Non-pigmented ciliary epithelial cell (primary cell): ENCODE data around the gene ZNF438.
A peak's percentile ranks its signal among the peaks of the same experiment; 100 is the strongest.

ENCODE experiments used
- DNase-seq: peaks from one replicate; pipeline ENCODE4 v3.0.0-alpha.2; 2010; ENCODE audit warnings: low read depth

ZNF438 gene

DNA sequence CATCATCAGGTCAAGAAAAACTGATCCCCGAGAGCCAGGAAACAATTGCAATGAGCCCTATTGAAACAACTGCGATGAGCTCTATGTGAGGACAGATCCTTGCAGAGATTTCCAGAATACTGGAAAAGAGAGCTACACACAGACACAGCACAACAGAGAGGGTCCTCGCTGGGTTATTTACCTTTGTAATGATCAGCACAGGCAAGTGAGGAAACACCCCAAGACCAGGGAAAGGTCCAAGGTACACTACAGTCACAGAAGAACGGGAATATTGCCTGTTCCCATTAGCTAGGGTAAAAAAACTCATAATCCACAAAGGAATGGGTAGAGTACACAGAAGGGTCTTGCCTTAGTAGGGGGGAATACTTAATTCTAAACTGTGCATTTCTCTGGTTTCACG is 152.7 kb downstream of the ZNF438 start:
- no peak for DNase-seq

DNA sequence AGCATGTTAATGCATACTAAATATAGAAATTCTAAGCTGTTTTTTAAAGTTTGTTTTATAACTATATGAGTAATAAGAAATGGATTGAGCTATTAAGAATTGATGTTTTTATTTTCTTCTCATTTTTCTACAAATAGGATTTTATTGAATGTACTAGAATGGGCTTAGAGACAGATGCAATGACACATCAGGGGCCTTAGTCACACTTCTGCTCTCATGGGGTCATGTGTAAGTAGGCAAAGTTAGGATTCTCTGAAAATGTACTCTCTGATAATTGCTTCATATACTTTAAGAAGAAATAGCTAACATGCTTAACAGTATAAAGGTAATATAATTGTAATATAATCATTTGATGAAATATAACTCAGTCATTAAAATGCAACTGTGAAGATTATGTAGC is 154.6 kb downstream of the ZNF438 start:
- DNase-seq, result no peak

- no peak for DNase-seq
Observed at GRCh38 chr10:30873411-30873810, 158.3 kb downstream of the ZNF438 start.

DNA sequence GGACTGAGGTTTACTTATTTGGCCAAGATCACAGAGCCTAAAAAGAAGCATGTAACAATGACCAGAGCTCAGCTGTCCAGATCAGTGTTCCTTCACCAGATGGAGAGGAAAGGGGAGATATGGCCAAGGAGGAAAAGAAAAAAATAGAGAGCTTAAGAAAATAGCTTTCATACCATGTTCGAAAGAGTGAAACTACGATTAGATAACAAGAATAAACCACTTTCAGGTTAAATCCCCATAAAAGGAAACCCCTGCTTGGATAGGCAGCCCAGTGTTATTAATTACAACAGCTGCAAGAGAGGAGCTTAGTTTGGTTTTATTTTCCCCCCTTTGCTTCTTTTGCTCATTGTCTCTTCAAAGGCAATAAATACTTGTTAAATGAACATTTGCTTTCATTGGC is 160.8 kb downstream of the ZNF438 start:
- no peak for DNase-seq

DNA sequence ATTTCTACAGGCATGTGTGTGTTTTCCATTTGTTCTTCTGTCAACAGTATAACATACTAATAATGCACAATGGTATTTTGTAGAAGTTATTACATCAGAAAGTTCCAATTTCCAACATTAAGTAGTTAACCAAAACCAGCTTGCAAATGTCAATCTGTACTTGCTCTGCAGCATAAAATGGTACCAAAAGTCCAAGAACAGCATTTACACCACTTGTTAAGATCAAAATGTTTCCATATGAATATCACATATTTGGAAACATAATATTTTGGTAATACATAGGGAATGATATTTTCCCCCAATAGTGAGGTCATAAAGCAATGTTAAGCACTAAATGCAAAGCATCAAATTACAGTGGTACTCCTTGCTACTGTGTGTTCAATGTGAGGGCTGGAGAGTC is 162.1 kb downstream of the ZNF438 start:
- DNase-seq, result no peak

- no peak for DNase-seq
Observed at GRCh38 chr10:30868611-30869010, 163.1 kb downstream of the ZNF438 start.

DNA sequence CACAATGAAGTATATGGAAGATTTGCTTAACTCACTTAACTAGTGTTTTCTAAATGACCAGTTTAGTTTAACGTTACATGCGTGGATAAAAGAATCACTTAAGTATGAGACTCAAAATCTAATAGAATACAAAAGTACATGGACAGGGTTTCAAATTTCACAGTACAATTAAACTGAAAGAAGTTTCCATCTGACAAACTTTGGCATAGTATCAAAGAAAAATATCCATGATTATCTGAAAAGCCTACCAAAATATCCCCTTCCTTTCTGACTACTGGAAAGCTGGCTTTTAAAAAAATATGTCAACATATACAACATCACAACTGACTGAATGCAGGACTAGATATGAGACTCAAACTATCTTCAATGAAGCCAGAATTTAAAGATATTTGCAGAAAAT is 164.8 kb downstream of the ZNF438 start:
- no peak for DNase-seq

DNA sequence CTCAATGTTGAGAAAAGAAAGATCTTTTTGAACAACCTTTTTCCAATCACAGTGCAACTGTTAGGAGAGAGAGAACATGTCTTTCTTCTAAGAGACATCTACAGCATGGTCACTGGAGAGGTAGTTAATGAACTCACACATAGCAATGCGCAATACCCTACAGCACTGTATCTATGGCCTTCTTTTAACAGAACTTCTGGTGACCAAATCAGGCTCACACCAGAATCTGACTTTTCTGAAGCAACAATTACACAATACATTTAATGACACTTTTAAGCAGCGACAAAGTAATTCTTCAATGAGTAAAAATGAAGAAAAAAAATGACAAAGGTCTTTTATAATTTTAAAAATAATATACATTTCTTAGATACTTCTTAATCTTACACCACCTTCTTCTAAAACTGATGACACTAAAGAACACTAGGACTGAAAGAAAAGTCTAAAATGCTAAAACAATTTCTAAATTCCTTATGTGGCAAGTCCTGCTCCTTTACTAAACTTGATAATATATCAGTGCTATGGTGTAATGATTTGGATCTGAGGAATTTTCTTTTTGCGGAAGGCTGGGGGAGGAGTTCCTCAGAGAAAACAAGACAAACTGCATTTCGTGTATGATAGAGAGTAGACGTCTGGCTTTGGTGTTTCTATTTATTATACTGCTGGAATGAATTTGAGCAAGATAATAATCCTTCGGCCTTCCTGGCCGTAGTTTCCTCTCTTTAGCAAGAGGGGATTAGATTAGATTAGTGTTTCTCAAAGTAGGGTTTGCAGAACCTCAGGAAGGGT is 166.3 kb downstream of the ZNF438 start:
- no peak for DNase-seq

GRCh38 chr10:30863516-30864210 is 168.0 kb downstream of the ZNF438 start:
- DNase-seq, result no peak

- DNase-seq, result peak; percentile 46
Observed at GRCh38 chr10:30862486-30862885, 169.2 kb downstream of the ZNF438 start.

- DNase-seq, result no peak
Observed at GRCh38 chr10:30861976-30862375, 169.7 kb downstream of the ZNF438 start.

- no peak for DNase-seq
Observed at GRCh38 chr10:30861221-30861620, 170.4 kb downstream of the ZNF438 start.

DNA sequence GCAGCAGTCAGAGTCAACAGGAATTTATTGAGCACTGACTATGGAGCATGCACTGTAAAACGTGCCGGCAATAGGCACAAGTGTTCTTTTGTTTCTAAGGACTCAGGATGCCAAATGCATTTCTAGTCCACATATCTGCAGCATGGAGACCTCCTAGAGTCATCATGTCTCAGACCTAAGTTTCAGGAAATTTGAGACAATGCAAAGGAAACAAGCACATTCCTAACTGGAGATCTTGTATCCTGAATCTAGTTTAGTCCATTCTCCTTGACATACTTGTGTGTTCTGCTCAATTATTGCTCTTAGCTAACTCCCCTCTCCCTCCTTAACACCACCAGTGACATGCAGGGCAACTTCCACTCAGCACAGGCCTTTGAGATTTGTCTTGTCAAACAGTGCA is 173.2 kb downstream of the ZNF438 start:
- DNase-seq, result no peak

DNA sequence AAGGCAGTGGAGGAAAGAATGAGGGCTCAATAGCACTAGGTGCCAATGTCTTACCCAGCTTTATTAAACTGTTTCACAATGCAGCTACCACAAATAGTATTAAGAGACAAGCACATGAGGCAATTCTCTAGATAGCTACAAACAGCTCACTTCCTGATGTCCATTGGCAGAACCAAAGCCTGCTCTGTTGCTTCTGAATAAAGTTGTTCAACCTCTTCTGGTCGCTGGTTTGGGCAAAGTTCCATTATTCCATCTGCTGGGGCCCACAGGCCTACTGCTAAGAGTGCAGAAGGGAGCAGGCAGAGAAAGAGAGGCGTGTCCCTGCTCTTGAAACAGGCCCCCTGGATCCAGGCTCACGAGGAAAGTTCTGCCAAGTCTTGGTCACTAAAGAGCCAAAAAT is 173.9 kb downstream of the ZNF438 start:
- DNase-seq, result no peak

GRCh38 chr10:30855131-30855530 is 176.5 kb downstream of the ZNF438 start:
- DNase-seq, result no peak

- DNase-seq, result no peak
Observed at GRCh38 chr10:30854656-30855055, 177.0 kb downstream of the ZNF438 start.

GRCh38 chr10:30853066-30853465 is 178.6 kb downstream of the ZNF438 start:
- DNase-seq, result no peak

- DNase-seq, result no peak
Observed at GRCh38 chr10:30850776-30851175, 180.9 kb downstream of the ZNF438 start.

GRCh38 chr10:30849231-30850035 is 182.2 kb downstream of the ZNF438 start:
- DNase-seq, result no peak

GRCh38 chr10:30848396-30849032 is 183.2 kb downstream of the ZNF438 start:
- no peak for DNase-seq

DNA sequence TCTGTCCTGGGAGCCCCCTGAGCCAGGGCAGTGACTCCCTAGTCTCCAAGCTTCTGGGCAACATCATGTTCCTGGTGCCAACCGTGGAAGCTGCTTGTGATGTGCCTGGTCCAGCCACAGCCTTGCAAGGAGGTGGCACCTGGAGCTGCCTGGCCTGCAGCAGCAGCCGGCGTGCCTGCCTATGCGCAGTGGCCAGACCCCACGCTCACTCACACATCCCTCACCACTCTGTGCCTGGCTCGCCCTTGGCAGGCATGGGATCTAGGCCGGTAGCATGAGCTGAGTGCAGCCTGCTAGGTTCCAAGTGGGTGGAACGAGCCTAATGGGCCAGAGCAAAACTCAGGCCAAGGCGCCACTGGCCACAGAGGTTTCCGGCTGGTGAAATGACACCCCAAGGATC is 184.0 kb downstream of the ZNF438 start:
- DNase-seq, result no peak

DNA sequence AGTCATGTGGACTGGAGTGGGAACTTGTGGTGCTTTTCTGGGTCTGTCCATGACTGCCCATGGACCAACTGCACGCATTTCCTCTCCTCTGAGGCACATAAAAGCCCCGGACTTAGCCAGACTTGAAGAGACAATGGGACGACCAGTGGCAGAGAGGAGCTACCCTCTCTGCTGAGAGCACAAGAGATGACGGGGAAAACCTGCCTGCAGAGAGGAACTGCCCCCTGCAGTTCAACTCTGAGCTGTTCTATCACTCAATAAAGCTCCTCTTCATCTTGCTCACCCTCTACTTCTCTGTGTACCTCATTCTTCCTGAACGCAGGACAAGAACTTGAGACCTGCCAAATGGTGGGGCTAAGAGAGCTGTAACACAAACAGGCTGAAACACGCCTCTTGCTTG is 184.5 kb downstream of the ZNF438 start:
- no peak for DNase-seq
